Measurements from ENCODE around the gene CYP4F22.
"Not testable (repeated sequence)": the region's sequence is repeated elsewhere in the genome, so short reads cannot be mapped to it uniquely, and the experiment has no call there.

The CYP4F22 gene

DNA sequence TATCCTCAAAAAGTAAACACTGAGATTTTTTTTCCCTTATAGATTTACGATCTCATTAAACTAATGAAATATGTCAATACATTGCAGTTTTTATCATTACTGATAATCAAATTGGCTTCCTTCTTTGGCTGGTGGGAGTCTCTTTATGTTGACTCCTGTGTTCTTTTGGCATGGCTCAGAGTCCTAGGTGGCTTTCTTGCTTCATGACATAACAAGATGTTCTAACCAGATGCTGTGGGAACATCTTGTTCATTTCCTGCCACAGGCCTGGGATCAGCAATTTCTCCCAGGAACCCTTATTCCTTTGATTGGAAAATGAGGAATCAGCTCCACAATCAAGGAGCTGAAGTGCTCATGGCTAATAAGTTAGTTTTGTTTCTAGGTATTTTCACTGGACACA, 13.2 kb upstream of the CYP4F22 start:
- DNase-seq, result no peak

DNA sequence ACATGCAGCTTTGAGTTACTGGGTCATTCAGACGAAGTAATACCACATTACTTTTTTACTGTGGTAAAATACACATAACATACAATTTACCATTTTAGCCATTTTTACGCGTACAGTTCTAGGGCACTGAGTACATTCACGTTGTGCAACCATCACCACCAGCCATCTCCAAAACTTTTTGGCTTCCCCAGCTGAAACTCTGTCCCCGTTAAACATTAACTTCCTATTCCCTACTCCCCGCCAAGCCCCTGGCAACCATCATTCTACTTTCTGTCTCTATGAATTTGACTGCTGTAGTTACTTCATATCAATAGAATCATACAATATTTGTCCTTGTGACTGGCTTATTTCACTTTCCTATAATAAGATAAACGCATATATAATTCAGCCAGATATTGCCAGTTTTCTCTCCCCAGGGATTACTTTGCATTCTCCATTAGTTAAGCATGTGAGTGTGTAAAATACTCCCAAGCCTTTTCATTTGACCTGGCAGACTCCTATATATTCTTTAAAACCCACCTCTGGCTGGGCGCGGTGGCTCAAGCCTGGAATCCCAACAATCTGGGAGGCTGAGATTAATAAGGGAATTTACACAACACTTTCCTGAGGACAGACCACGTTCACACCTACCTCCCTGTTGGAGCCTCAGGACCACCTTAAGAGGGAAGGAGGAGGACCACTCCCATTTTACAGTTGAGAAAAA, 10.0 kb upstream of the CYP4F22 start:
- no peak for DNase-seq

DNA sequence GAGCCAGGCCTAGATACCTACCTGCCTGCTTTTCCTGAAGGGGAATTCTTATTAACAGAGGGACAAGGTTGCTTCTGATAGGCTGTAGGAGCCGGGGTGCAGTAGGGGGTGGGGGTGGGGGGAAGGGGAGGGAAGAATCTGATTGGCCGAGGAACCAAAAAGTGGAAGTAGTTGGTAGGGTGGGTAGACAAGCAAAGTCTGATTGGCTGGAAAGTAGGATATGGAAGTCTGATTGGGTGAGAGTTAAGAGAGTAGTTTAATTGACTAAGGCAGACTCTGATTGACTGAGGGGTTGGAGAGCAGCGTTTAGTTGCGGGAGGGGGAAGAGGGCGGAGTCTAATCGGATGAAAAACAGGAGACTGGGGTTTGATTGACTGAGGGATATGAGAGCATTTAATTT, 9.4 kb upstream of the CYP4F22 start:
- no peak for DNase-seq

DNA sequence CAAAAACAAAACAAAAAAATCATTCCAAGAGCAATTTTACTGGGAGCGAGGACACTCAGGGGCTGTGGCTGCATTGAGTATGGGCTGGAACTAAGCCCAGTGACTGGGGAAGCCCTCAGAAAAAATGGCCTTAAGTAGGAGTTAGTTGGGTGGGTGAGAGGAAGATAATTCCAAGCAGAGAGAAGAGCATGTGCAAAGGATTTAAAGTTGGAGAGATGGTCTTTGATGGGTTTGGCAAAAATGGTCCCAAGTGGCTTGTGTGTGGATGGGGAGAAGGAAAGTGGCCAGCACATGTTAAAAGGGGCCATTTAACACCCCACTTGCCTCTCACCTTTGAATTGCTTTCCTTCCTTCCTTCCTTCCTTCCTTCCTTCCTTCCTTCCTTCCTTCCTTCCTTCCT, 6.7 kb upstream of the CYP4F22 start:
- DNase-seq, result no peak

DNA sequence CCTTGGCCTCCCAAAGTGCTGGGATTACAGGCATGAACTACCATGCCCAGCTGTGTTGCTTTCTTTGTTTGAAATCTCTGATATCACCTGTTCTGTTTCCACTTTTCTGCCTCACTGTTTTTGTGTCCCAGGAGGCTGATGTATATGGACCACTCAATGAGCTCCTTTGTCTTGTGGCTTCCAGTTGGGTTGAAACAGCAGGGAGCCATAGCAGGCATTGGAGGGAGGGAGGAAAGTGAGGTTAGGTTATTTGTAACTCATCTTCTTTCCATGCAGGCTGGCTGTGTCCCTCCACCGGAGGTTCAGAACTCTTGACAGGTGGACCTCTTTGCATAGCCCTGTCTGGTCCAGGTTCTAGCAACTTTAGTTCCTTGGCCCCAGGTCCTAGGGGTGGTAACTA, 6.1 kb upstream of the CYP4F22 start:
- DNase-seq, result no peak

DNA sequence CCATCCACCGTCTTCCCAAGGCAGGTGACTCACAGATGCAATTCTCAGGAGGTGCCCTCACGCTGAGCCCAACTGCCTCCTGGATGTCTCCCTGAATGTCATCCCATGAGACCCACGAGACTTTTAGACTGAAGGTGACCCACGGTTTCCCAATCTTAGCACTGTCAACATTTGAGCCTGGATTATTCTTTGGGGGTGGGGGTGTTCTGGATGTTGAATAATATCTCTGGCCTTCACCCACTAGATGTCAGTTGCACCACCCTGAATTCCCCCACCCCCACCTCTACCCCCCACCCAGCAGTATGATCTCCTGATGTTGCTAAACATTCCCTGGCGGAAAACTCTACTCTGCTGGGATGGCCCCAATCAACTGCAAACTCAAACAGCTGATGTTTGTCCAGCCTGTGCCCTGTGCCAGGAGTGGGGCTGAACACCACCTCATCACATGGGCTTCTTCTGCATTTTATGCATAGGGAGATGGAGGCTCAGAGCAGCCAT, 2.2 kb upstream of the CYP4F22 start:
- DNase-seq, result no peak

DNA sequence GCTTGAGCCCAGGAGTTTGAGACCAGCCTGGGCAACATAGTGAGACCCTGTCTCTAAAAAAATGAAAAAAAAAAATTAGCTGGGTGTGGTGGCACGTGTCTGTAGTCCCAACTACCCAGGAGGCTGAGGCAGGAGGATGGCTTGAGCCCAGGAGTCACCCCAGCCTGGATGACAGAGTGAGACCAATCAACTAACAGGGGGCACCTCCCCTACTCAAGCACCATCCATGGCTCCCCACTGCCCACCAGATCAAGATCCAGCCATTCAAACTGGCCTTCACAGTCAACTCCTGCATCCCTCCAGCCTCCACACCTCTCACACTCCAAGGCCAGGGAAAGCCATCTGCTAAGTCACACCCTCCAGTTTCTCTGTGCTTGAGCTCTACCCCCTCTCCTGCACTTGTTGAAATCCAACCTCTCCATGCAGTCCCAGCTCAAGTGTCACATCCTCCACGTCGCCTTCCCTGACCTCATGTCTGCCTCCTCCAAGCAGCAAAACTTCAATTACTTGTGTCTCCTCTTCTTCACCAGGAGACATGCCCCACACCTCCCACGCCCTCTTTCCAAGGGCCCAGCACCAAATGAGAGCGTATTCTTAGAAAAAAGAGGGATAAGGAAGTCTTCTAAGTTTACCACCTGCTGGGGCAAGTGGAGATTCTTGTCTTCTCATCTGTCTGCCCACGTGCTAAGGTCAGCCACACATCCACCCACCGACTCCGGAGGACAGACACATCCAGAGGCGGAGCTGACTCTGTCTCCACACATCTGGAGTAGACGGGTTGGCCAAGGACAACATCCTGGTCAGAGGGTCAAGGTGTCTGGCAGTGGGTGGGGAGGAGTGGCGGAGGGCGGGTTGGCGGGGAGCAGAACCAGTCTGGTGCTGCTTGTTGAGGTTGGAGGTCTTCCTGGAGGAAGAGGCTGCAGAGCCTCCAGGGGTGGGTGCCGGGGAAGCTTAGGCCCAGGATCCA, 974 bp upstream of the CYP4F22 start:
- no peak for DNase-seq

DNA sequence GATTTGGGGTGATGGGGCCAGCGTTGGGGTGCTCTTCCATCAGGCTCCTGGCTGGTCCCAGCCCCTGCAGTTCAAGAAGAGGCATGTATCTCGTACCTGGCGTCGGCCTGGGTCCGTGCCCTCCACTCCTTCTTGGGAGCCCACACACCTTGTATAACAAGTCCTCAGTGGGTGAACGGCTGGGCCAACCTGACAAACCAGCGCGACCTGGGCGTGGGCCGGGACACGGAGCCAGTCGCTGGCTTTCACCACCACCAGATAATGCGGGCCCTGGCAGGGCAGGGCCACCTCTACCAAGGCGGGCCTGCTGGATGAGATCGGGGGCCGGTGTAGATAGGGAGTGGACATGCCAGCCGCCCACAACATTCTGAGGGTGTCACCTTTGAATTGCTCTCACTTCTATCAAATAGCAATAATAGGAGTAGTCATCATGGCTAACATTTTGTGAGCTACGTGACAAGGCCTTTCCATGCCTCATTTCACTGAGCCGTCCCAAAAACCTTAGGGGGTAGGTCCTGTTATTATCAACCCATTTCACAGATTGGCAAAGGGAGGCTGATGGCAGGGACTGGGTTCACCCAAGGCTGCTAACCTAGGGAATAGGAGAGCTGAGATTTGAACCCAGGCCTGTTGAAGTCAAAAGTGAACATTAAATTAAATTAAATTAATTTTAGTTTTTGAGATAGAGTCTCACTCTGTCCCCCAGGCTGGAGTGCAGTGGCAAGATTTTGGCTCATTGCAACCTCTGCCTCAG, 3.5 kb downstream of the CYP4F22 start:
- no peak for DNase-seq

DNA sequence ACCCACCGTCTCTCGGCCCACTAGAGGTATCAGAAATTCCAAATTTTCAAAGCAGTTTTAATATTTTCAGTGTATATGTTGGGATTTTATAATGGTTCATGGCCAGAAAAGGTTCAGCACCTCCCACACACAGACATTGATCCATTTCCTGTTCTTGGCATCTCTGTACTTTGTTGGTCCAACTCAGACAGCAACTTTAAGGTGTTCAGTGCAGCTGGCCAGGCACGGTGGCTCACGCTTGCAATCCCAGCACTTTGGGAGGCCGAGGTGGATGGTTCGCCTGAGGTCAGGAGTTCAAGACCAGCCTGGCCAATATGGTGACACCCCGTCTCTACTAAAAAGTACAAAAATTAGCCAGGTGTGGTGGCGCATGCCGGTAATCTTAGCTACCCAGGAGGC, 6.9 kb downstream of the CYP4F22 start:
- not testable (repeated sequence) for DNase-seq

DNA sequence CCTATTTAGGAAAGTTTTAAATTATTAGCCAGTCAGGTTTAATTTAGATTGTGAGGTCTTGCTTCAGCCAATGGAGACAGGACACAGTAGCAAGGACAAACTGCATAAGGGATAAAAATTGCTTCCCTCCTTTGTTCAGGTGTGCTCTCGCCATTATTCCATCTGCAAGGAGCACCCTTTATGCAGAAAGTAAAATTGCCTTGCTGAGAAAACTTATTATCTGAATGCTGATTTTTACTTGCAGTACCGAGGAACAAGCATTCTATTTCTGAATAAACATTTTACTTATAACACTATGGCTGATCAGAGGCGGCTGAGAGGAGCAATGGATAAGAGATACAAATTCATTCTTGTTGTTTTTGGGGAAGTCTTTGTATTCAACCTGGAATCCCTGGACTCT, 8.0 kb downstream of the CYP4F22 start:
- no peak for DNase-seq

DNA sequence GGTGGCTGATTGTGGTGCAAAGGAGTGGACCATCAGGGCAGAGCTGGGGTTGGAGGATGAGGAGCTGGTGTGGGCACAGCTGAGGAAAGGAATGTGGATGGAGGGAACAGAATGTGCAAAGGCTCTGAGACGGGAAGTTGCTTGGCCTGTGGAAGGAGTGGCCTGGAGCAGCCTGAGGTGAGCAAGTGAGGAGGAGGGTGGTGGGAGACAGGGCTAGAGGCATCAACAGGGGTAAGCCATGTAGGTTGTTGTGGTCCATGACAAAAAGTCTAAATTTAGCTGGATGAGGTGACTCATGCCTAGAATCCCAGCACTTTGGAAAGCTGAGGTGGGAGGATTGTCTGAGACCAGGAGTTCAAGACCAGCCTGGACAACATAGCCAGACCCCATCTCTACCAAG, 9.5 kb downstream of the CYP4F22 start:
- no peak for DNase-seq

DNA sequence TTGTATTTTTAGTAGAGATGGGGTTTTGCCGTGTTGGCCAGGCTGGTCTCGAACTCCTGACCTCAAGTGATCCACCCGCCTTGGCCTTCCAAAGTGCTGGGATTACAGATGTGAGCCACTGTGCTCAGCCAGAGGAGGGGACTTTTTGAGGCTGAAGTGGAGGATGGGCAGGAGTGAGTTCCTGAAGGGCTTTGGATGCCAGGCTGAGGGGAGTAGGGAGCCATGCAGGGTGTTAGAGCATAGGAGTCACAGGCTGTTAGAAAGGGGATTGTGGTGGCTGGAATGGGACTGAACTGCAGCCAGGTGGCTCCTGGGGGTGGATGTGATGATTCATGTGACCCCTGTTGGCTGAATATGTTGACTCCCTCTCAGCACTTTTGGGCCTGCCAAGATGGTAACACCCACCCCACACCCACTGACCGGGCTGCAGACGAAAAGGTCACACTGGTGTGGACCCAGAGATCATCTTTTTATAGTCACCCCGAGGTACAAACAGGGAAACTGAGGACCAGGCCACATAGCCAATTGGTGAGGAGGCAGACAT, 11.2 kb downstream of the CYP4F22 start:
- DNase-seq, result no peak

DNA sequence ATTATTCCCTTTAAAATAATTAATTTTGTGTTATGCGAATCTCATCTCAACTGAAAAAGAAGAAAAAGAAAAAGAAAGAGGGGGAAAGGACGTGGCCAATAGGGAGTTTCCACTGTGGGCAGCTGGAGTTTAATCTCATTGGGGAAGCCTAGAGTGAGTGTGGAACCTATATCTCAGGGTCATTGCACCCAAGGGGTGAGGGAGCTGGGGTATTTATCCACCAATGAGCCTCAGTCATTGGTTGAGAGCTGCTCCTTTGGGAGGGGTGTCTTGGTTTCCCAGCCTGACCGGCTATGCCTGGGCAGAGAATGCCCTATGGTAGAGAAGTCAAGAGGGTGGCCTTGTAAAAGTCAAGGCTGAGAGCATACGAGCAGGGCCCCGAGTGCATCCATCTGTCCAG, 16.5 kb downstream of the CYP4F22 start:
- no peak for DNase-seq

DNA sequence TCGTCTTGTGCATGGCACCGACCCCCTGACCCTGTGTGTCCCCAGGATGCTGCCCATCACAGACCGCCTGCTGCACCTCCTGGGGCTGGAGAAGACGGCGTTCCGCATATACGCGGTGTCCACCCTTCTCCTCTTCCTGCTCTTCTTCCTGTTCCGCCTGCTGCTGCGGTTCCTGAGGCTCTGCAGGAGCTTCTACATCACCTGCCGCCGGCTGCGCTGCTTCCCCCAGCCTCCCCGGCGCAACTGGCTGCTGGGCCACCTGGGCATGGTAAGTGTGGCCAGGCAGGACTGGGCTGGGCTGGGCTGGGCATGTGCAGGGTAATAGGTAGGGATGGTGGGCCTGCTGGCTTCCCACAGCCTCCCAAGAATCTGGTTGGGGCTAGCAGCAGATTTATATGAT, 17.0 kb downstream of the CYP4F22 start:
- no peak for DNase-seq

DNA sequence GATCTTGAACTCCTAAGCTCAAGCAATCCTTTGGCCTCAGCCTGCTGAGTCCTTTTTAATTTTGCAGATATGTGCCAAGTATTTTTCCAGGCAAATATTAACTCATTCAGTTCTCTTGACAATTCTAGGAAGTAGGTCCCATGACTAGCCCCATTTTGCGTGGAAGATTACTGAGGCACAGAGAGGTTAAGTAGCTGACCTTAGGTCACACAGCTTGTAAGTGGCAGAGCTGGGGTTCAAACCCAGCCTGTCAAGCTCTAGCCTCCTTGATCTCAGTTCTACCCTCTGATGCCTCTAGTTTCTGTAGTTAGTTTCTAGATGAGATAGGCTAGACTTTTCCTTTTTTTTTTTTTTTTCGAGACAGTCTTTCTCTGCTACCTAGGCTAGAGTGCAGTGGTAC, 18.1 kb downstream of the CYP4F22 start:
- DNase-seq, result no peak

DNA sequence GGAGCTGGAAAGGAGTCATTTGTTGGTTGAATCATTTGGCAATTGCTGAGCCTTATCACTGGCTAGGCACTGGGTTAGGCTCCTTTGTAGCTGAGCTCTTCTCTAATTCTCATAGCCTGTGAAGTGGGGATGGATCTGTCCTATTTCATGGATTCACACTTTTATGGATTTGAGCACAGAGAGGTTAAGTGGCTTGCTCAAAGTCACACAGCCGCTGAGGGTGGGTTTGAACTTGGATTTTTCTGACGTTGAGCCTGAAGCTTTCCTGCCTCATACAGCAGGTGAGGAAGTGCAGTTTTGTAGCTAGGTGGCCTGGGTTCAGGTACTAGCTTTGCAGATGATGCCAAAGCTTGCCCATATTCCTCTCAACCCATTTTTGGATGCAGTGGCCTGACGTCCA, 19.4 kb downstream of the CYP4F22 start:
- no peak for DNase-seq

DNA sequence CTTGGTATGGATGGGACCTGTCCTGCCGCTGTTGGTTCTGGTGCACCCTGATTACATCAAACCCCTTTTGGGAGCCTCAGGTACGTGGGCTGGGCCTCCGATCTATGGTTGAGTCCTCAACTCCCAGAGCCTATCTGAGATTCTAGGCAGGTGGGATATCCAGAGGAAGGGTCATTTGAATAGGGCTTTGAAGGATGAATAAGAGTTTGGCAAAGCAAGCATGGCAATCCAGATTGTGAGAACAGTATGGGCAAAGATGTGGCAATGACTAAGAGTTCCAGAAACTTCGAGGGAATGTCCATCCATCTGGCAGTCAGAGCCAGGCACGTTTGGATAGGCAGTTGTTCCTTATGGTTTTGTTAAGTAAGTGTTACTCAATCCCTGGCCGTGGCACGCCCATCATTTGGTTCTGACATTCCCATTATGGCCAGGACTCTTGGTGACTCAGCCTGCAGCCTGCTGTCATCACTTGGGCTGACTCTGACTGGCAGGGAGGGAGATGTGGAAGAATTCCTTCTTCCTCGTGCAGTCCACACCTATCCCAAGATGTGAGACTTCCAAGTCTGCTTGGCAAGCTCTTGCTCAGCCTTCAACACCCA, 21.5 kb downstream of the CYP4F22 start:
- no peak for DNase-seq

DNA sequence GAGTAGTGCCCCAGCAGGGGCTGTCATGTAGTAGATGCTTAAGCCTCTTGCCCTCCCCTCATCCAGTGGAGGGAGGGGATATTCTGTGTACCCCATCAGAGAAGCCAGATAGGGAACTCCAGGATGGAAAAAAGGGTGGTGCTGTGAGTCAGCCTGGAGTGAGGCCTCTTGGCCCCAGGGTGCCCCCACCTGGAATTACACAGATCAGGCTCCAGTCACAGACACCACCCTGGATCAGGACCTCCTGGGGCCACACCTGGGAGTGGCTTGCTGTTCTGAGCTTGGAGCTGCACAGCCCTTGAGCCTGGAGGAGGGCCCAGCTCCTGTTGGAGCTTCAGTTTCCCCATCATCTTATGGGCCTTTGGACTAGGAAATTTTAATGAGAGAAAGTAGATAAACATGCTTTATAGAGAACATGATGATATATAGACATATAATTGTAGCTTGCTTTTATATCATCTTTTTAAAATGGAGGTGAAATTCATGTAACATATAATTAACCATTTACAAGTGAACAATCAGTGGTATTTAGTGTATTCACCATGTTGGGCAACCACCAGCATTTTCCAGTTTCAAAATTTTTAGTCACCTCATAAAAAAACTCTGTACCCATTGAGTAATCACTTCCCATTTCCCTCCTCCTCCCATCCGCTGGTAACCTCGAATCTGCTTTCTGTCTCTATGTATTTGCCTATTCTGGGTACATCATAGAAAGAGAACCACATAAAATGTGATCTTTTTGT, 24.6 kb downstream of the CYP4F22 start:
- DNase-seq, result no peak

DNA sequence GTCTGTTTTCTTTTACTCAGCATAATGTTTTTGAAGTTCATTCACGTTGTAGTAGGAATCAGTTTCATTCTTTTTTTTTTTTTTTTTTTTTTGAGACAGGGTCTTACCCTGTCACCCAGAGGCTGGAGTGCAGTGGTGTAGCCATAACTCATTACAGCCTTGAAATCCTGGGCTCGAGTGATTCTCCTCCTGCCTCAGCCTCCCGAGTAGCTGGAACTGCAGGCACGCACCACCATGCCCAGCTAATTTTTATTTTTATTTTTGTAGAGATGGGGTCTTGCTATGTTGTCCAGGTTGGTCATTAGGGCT, 25.2 kb downstream of the CYP4F22 start:
- DNase-seq, result not testable (repeated sequence)

DNA sequence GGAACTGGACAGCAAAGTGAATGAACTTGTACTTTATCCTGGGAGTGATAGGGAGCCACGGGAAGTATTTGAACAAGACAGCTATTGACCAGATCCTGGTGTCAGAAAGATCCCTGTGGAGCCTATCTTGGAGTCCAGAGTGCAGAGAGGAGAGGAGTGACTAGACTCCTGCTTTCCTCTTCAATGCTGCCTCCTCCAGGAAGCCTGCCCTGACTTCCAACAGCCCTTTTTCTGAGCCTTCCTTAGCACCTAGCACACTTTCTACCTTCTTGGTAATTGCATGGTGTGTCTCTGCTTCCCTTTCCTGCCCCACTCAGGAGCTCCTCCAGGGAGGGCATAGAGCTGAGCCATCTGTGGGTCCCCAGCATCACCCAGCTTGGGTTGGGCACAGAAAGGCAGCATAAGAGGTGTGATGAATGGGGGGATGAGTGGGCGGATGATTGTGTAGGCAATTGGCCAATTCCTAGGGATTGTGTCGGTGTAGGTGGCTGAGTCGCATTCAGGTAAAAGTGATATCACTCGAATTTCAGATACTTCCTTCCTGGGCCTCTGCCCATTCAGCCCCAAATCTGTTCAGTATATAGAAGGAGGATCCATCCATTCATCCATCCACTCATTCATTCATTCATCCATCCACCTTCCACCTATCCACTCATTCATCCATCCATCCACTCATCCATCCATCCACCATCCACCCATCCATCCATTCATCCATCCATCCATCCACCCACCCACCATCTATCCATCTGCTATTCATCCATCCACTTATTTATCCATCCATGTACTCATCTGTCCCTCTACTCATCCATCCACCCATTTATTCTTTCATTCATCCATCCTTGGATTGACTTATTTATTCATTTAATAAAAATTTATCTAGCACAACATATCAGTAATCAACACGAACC, 26.9 kb downstream of the CYP4F22 start:
- DNase-seq, result no peak

DNA sequence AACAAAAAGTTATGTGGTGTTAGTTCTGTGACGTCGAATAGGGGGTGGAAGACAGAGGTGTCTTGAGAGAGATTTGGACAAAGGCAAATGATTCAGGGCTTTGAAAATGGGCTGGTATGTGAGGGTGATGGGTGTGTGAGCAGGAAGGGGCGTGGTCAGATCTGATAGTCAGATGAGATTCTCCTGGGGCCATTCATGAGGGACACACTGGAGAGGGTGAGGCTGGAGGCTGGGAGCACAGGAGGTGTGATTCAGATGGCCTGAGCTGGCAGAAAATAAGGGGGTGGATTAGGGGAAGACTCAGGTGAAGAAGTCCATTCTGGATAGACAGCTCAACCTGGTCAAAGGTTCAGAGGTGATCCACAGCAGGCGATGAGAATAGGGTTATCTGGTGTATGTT, 28.0 kb downstream of the CYP4F22 start:
- DNase-seq, result no peak
